ENCODE measurements around the gene CAB39.

CAB39 gene

GRCh38 chr2:230865307-230865765, 152.7 kb downstream of the CAB39 start:
- TF ChIP-seq CTCF (IDR thresholded peaks at IDR 0.05; ENCODE audit: insufficient read depth, low read depth, low read length, missing control alignments) = no peak
- no peak for DNase-seq (ENCODE audit: low read depth)
- peak overlapping the region; percentile 44 for H3K4me3 ChIP-seq (ENCODE audit: low read length)

- DNase-seq (ENCODE audit: low read depth) = no peak
- no peak overlapping the region for H3K4me3 ChIP-seq (ENCODE audit: low read length)
- TF ChIP-seq CTCF (IDR thresholded peaks at IDR 0.05; ENCODE audit: insufficient read depth, low read depth, low read length, missing control alignments) = no peak
These were observed 153.4 kb downstream of the CAB39 start for GRCh38 chr2:230865766-230866755.

- DNase-seq (ENCODE audit: low read depth) = peak; percentile 18
- no peak overlapping the region for H3K4me3 ChIP-seq (ENCODE audit: low read length)
- no peak for TF ChIP-seq CTCF (IDR thresholded peaks at IDR 0.05; ENCODE audit: insufficient read depth, low read depth, low read length, missing control alignments)
These were observed 154.3 kb downstream of the CAB39 start for GRCh38 chr2:230866756-230867523.

- no peak overlapping the region for H3K4me3 ChIP-seq (ENCODE audit: low read length)
- DNase-seq (ENCODE audit: low read depth) = no peak
- no peak for TF ChIP-seq CTCF (IDR thresholded peaks at IDR 0.05; ENCODE audit: insufficient read depth, low read depth, low read length, missing control alignments)
These were observed 155.7 kb downstream of the CAB39 start for GRCh38 chr2:230868161-230868946.

- no peak for TF ChIP-seq CTCF (IDR thresholded peaks at IDR 0.05; ENCODE audit: insufficient read depth, low read depth, low read length, missing control alignments)
- no peak overlapping the region for H3K4me3 ChIP-seq (ENCODE audit: low read length)
- DNase-seq (ENCODE audit: low read depth) = no peak
These were observed 156.6 kb downstream of the CAB39 start for GRCh38 chr2:230868947-230869913.
